Common myeloid progenitor, CD34-positive (primary cell): Measurements from ENCODE around the gene HSD17B11.
"Not testable (repeated sequence)": the region's sequence is repeated elsewhere in the genome, so short reads cannot be mapped to it uniquely, and the experiment has no call there.

Experiments
- CTCF ChIA-PET: fragments of 350-600 bp; sonication (Branson Sonifier 250); formaldehyde crosslinking; loops from one replicate; lab custom pipeline; 2021; ENCODE audit warnings: antibody characterized with exemption; lab: Charles Lee
- POLR2A ChIA-PET: fragments of 350-600 bp; sonication (Branson Sonifier 250); formaldehyde crosslinking; loops from one replicate; lab custom pipeline; 2021; ENCODE audit warnings: antibody characterized with exemption; lab: Charles Lee
- DNase-seq, 3 donors: peaks; one replicate each; pipeline versions ENCODE4 v3.0.0 to v3.0.0-alpha.2; 2013
- H3K27ac ChIP-seq, 2 experiments: 1 replicate in 1 of 2; 2 replicates in 1 of 2; pipeline ENCODE4 v1.7.0; 2013; ENCODE audit warnings: inconsistent platforms in 2 of 2, low read length in 2 of 2, mild to moderate bottlenecking in 2 of 2, low read depth in 1 of 2, moderate library complexity in 1 of 2; ENCODE audit not compliant: severe bottlenecking in 2 of 2, insufficient read depth in 1 of 2, poor library complexity in 1 of 2
- H3K27me3 ChIP-seq, 5 experiments: replicated peaks in 2 of 5; 1 replicate in 3 of 5; 2 replicates in 2 of 5; pipeline versions ENCODE4 v1.6.1 to v1.7.0; 2013; ENCODE audit warnings: low read length in 4 of 5, mild to moderate bottlenecking in 2 of 5, moderate library complexity in 2 of 5, inconsistent platforms in 1 of 5; ENCODE audit not compliant: insufficient read depth in 5 of 5, control insufficient read depth in 4 of 5
- H3K36me3 ChIP-seq, 4 experiments: 1 replicate in 2 of 4; 2 replicates in 2 of 4; pipeline versions ENCODE4 v1.6.1 to v1.7.0; 2013; ENCODE audit warnings: low read length in 3 of 4, control low read depth in 1 of 4, mild to moderate bottlenecking in 1 of 4; ENCODE audit not compliant: control insufficient read depth in 4 of 4, insufficient read depth in 4 of 4
- H3K4me1 ChIP-seq, 4 experiments: 1 replicate in 3 of 4; 2 replicates in 1 of 4; pipeline versions ENCODE4 v1.6.1 to v1.7.1; 2013; ENCODE audit warnings: low read length in 3 of 4, mild to moderate bottlenecking in 3 of 4, control low read depth in 1 of 4, inconsistent platforms in 1 of 4, moderate library complexity in 1 of 4; ENCODE audit not compliant: control insufficient read depth in 4 of 4, insufficient read depth in 4 of 4; ENCODE audit errors: control extremely low read depth in 1 of 4
- H3K4me3 ChIP-seq, 7 experiments: 1 replicate in 4 of 7; 2 replicates in 3 of 7; pipeline versions ENCODE4 v1.5.1 to v1.7.0; 2013; ENCODE audit warnings: mild to moderate bottlenecking in 7 of 7, low read length in 6 of 7, moderate library complexity in 6 of 7, inconsistent platforms in 2 of 7, low read depth in 2 of 7, control low read depth in 1 of 7; ENCODE audit not compliant: insufficient read depth in 4 of 7, control insufficient read depth in 1 of 7; ENCODE audit errors: extremely low read depth in 1 of 7
- H3K9me3 ChIP-seq, 5 experiments: 1 replicate in 4 of 5; 2 replicates in 1 of 5; pipeline versions ENCODE4 v1.6.1 to v1.7.1; 2013; ENCODE audit warnings: low read length in 4 of 5, mild to moderate bottlenecking in 2 of 5, inconsistent platforms in 1 of 5, low read depth in 1 of 5, moderate library complexity in 1 of 5; ENCODE audit not compliant: control insufficient read depth in 4 of 5, insufficient read depth in 2 of 5; ENCODE audit errors: control extremely low read depth in 1 of 5
- WGBS: methylation state at CpG from one replicate; pipeline ENCODE4 v1.1.5; 2013; ENCODE audit not compliant: insufficient coverage; 5-methylcytosine and 5-hydroxymethylcytosine counted together

Gene HSD17B11

DNA sequence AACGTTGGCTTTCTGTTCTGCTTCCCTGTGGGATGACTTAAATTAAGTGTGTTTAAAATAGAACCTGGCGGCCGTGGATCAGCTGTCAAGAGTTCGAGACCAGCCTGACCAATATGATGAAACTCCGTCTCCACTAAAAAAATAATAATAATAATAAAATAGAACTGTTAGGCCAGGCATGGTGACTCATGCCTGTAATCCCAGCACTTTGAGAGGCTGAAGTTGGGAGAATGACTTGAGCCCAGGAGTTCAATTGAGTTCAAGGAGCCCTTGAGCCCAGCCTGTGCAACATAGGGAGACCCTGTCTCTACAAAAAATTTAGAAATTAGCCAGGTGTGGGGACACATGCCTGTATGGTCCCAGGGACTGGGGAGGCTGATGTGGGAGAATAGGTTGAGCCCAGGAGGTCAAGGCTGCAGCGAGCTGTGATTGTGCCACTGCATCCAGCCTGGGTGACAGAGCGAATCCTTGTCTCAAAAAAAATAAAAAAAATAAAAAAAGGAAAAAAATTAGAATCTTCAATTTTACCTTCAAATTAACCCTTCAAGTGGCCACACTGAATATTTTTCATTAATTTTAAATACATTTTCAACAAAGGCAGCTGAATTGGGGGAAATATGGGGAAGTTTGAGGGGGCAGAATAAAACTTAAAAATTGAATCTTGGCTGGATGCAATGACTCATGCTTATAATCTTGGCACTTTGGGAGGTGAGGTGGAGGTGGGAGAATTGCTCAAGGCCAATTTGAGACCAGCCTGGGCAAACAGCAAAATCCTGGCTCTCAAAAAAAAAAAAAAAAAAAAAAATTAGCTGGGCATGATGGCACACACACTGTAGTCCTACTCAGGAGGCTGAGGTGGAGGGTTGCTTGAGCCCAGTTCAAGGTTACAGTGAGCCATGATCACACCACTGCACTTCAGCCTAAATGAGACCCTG, 36.6 kb downstream of the HSD17B11 start:
- DNase-seq: no peak
- ChIA-PET CTCF (interaction anchor here (0.9 to 1.5 kb wide), 2 partner anchors 9 to 114 kb away, joined by 3 to 4 read pairs; no protein-coding TSS in a partner anchor), POLR2A (no interaction called here)
- no peak overlapping the region for H3K4me3 ChIP-seq
- peaks cover 0 to 2% (median 0%) of the 10 kb centered on the region in 5 experiments for H3K9me3 ChIP-seq
- no peaks in the 10 kb centered on the region for H3K27me3 ChIP-seq
- no peaks in the 10 kb centered on the region for H3K4me1 ChIP-seq
- 0% methylated on average over 1 of the region's 7 CpGs for WGBS
- H3K36me3 ChIP-seq: peaks cover 14 to 50% (median 36%) of the 10 kb centered on the region in 4 experiments
- no peak overlapping the region for H3K27ac ChIP-seq

DNA sequence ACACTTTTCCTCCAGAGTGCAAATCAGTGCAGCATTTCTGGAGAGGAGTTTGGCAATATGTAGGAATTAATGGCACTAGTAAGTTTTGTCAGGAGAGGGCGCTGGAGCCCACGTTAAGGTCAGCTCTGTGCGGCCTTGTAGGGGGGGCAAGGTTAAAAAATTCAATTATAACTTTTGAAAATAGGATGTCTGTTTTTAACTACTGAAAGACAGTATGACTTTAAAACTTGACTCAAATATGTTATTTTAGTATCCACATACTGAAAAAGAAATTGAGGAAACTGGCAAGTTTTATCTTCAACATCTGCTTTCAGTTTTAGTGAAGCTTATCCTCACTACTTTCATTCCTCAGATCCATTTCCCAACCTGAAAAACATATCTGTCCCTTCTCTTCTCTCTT, 37.4 kb downstream of the HSD17B11 start:
- Histone ChIP-seq H3K4me1 (no peaks in the 10 kb centered on the region), H3K4me3 (no peak overlapping the region), H3K27ac (no peak overlapping the region), H3K9me3 (peaks cover 0 to 2% (median 0%) of the 10 kb centered on the region in 5 experiments), H3K27me3 (no peaks in the 10 kb centered on the region), H3K36me3 (peaks cover 12 to 42% (median 29%) of the 10 kb centered on the region in 4 experiments)
- peak; percentile 34 to 59 (median 39) for DNase-seq
- CTCF ChIA-PET: interaction anchor here (0.9 to 1.5 kb wide), 2 partner anchors 10 to 115 kb away, joined by 3 to 4 read pairs; no protein-coding TSS in a partner anchor
- 40% methylated on average over 3 of the region's 3 CpGs for WGBS
- POLR2A ChIA-PET: no interaction called here

DNA sequence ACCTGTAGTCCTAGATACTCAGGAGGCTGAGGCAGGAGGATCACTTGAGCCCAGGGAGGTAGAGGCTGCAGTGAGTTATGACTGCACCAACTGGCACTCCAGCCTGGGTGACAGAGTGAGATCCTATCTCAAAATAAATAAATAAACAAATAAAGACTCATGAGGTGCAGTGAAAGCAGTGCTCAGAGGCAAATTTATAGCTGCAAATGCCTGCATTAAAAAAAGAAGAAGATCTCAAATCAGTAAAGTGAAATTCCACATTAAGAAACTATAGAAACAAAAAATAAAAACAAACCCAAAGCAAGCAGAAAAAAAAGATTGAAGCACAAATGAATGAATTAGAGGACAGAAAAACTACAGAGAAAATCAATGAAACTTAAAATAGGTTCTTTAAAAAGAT, 45.8 kb downstream of the HSD17B11 start:
- H3K27me3 ChIP-seq: no peaks in the 10 kb centered on the region
- no peak overlapping the region for H3K4me3 ChIP-seq
- peaks cover 17 to 57% (median 31%) of the 10 kb centered on the region in 4 experiments for H3K36me3 ChIP-seq
- peaks cover 5 to 20% (median 5%) of the 10 kb centered on the region in 5 experiments for H3K9me3 ChIP-seq
- H3K4me1 ChIP-seq: no peaks in the 10 kb centered on the region
- no peak overlapping the region for H3K27ac ChIP-seq
- ChIA-PET CTCF (no interaction called here), POLR2A (no interaction called here)
- peak in 2 of 3 donors; percentile 8 to 21 for DNase-seq

DNA sequence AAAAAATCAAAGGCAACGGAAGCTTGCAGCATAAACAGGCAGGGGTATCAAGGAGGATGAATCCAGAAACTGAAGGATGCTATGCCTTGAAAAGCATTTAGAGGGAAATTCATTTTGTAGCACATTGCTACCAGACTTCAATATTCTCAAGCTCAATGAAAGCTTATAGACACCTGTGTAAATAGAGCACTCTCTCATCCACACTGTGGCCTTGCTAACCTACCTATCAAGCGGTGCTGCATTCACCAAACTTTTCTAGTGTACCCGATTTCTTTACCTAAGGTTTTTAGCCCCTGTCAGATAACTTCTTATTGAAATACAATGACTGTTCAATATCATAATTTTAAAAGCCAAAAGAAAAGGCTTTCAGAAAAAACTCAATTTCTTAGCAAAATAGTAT, 48.1 kb downstream of the HSD17B11 start:
- H3K27ac ChIP-seq: no peak overlapping the region
- ChIA-PET CTCF (no interaction called here), POLR2A (no interaction called here)
- peaks cover 5 to 20% (median 5%) of the 10 kb centered on the region in 5 experiments for H3K9me3 ChIP-seq
- H3K27me3 ChIP-seq: no peaks in the 10 kb centered on the region
- H3K4me1 ChIP-seq: no peaks in the 10 kb centered on the region
- H3K36me3 ChIP-seq: peaks cover 23 to 79% (median 47%) of the 10 kb centered on the region in 4 experiments
- no peak for DNase-seq
- no peak overlapping the region for H3K4me3 ChIP-seq
- WGBS: 96% methylated on average over 3 of the region's 3 CpGs

DNA sequence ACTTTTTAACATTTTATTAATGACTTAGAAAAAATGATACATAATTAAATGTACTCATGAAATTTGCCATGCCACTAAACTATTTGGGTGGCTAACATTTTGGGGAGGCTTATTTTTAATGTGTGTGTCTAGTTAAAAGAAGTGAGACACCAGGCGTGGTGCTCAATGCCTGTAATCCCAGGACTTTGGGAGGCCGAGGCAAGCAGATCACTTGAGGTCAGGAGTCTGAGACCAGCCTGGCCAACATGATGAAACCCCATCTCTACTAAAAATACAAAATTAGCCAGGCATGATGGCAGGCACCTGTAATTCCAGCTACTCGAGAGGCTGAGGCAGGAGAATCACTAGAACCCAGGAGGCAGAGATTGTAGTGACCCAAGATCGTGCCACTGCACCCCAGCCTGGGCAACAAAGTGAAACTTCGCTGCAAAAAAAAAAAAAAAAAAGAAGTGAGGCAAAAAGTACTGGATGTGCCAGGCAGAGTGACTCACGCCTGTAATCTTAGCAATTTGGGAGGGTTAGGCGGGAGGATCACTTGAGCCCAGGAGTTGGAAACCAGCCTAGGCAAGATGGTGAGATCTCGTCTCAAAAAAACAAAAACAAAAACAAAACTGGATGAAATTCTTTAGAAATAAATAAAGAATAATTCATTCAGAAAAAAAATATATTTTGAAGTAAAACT, 48.9 kb downstream of the HSD17B11 start:
- CTCF ChIA-PET, DNase-seq: not testable (repeated sequence)

DNA sequence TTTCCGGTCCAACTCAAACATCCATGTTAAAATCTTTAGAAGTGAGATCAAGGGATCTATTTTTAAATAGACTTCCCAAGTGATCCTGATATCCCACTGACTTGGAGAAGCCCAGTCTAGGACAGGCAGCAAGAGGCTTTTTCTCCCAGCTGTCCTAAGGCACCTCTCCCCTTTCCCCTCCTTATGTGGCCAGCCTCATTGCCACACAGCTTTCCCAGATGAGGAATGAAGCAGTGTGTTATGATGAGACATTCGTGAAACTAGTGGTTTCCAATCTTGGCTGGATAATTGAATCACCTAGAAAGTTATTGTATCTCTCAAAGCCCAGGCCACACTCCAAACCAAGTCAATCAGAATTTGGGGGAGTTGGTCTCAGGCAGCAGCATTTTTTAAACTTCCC, 51.5 kb downstream of the HSD17B11 start:
- Histone ChIP-seq H3K4me1 (no peaks in the 10 kb centered on the region), H3K27ac (no peak overlapping the region), H3K9me3 (peaks cover 0 to 6% (median 3%) of the 10 kb centered on the region in 5 experiments), H3K27me3 (no peaks in the 10 kb centered on the region), H3K36me3 (peaks cover 17 to 89% (median 52%) of the 10 kb centered on the region in 4 experiments), H3K4me3 (no peak overlapping the region)
- ChIA-PET CTCF (no interaction called here), POLR2A (no interaction called here)
- no peak for DNase-seq
- WGBS: 100% methylated on average over 1 of the region's 2 CpGs

More for the DNA sequence above, 48.9 kb downstream of the HSD17B11 start:
- H3K4me1 ChIP-seq, H3K27me3 ChIP-seq, H3K4me3 ChIP-seq, H3K27ac ChIP-seq: not testable (repeated sequence)
- WGBS: 100% methylated on average over 4 of the region's 8 CpGs
- peaks cover 23 to 87% (median 52%) of the 10 kb centered on the region in 4 experiments for H3K36me3 ChIP-seq
- H3K9me3 ChIP-seq: peaks cover 5 to 20% (median 5%) of the 10 kb centered on the region in 5 experiments
- POLR2A ChIA-PET: interaction anchor here (0.7 kb wide), 1 partner anchor 51 kb away, joined by 4 read pairs; no protein-coding TSS in a partner anchor
